Amniotic stem cell (primary cell): ENCODE measurements around the gene CDK8.
A peak's percentile ranks its signal among the peaks of the same experiment; 100 is the strongest.
"Not testable (repeated sequence)": the region's sequence is repeated elsewhere in the genome, so short reads cannot be mapped to it uniquely, and the experiment has no call there.

ENCODE experiments used
- DNase-seq: peaks from one replicate; lab custom pipeline; 2025; lab: John Stamatoyannopoulos, UW

CDK8 gene

GRCh38 chr13:26253262-26253786 lies 605 bp upstream of the CDK8 start:
- DNase-seq = no peak

GRCh38 chr13:26254583-26255111 lies 718 bp downstream of the CDK8 start:
- peak; percentile 11 for DNase-seq

DNA sequence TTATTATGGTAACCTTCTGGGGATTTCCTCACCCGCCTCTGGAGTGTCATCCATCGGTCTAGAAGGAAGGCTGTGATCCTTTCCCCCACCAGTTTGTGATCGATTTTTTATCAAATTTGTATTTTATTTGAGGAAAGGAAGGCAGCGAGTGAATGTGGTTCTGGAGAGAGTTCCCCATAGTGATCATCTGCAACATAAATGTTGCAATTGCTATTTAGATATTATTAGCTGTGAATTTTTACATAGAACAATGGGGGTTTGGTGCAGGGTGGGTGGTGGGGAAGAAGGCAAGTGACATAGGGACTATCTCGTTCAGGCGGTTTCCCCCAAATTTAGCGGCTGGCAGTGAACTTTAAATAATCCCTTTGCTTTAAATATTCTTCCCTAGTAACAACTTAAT lies 1.2 kb downstream of the CDK8 start:
- no peak for DNase-seq

DNA sequence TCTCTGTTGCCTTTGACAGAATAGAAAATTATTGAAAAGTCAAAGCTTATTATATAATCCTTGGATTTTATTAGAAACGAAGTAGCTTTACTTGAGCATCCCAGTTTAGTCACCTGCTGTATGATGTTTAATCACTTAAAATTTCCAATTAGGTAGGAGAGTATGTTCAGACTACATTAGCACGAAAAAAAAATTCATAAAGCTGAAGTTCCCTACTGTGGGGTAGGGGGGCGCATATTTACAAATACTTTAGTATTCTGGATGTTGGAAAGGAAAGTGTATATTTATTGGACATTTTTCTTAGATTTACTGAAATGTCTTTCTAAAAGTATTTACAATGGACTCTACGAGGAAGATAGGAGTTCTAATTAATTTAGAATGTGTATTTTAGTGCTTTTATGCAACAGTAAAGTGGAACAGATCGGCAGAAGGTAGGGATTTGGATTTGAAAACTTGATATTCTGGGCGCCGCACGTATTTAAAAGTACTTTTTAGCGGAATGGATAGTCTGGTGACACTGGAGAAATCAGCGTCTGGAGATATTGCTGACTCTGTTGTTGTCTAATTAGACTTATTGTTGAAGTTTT lies 1.9 kb downstream of the CDK8 start:
- no peak for DNase-seq

DNA sequence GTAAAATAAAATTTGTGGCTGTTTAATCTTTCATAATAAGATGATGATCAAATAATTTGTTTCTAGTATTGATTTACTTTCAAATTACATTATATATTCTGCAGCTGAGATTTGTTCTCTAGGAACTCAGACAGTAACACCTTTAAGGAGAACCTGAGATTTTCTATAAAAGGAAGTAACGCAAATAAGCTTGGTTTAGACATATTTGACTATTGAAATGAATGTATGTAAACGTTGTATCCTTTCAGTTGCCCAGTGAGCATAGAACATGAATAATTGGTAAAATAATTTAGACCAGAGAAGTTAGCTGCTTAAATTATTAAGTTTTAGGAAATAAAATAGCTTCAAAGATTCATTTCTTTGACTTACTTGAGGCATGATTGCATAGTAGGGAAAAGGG lies 3.1 kb downstream of the CDK8 start:
- no peak for DNase-seq

DNA sequence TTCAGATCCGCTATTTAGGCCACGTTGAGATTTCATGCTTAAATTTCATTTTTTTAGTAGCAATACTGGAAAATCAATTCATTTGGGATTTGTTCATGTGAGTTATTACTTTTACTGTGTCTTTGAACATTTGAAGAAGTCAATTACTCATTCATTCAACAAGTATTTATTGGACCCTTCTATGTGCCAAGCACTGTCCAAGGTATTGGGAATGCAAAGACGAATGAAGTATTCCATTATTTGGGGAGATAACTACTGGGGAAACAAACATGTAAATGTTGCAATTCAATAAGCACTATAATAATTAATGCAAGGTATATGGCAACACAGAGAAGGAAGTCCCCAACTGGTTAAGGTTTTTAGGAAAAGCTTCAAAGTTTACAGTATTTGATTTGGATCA lies 5.7 kb downstream of the CDK8 start:
- no peak for DNase-seq

GRCh38 chr13:26262156-26262555 lies 8.2 kb downstream of the CDK8 start:
- DNase-seq = no peak

DNA sequence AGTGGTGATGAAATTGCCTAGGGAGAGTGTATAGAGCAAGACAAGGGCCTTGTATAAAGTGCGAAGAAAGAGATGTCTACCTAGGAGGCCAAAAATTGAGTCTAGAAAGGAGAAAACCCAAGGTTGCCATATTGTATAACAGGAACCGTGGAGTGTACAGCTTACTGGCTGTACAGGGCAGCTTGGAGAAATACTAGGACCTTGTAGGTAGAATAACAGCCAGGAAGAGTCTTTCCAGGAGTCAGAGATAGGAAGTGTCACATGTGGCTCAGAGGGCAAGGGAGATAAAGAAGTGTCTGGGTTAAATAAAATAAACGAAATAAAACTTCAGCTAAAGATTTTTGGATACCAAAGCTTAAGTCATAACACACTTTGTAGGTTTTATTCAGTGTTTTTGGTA lies 12.4 kb downstream of the CDK8 start:
- no peak for DNase-seq

GRCh38 chr13:26270707-26271106 lies 16.8 kb downstream of the CDK8 start:
- no peak for DNase-seq

- DNase-seq = no peak
Measured at GRCh38 chr13:26272621-26273020, 18.7 kb downstream of the CDK8 start.

DNA sequence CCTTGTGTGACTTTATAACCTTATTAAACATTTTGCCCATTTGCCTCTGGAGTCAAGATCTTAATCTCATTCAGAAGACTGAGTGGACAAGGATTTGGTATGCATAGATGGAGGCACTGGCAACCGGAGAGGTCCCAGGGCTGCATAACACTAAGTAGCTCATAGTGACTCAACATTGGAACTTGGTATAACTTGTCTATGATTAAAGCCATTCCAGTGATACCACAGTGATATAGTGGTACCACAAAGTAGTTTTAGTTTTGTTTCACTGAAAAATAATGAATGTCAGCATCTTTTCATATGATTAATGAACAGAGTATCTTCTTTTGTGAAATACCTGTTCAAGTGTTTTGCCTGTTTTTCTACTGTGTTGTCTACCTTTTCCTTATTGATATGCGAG lies 26.4 kb downstream of the CDK8 start:
- DNase-seq = no peak

GRCh38 chr13:26280822-26281221 lies 26.9 kb downstream of the CDK8 start:
- no peak for DNase-seq

DNA sequence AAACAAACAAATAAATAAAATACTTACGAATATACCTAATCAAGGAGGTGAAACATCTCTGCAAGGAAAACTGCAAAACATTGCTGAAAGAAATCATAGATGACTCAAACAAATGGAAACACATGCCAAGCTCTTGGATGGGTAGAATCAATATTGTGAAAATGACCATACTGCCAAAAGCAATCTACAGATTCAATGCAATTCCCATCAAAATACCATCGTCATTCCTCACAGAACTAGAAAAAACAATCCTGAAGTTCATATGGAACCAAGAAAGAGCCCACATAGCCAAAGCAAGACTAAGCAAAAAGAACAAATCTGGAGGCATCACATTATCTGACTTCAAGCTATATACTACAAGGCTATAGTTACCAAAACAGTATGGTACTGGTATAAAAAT lies 32.0 kb downstream of the CDK8 start:
- not testable (repeated sequence) for DNase-seq

- DNase-seq = not testable (repeated sequence)
Measured at GRCh38 chr13:26288838-26289237, 34.9 kb downstream of the CDK8 start.

DNA sequence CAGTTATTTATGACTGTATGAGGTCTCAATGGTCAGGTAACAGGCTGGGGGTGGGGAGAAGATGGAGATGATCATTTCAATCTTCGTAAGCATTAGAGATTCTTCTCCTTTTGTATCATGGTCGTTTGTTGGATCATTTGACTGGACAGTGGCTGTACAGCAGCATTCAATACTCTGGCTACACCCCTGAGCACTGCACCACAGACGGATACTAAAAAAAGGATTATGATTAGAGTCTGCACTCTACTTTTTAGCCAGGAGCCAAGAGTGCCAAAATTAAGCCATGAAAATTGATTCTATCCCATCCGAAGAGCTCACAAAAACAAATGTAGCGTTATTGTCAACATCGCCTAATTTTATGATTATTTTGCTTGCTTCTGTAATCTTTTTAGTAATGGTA lies 41.9 kb downstream of the CDK8 start:
- DNase-seq = no peak

GRCh38 chr13:26299168-26299750 lies 45.3 kb downstream of the CDK8 start:
- no peak for DNase-seq

- no peak for DNase-seq
Measured at GRCh38 chr13:26300140-26300539, 46.2 kb downstream of the CDK8 start.

DNA sequence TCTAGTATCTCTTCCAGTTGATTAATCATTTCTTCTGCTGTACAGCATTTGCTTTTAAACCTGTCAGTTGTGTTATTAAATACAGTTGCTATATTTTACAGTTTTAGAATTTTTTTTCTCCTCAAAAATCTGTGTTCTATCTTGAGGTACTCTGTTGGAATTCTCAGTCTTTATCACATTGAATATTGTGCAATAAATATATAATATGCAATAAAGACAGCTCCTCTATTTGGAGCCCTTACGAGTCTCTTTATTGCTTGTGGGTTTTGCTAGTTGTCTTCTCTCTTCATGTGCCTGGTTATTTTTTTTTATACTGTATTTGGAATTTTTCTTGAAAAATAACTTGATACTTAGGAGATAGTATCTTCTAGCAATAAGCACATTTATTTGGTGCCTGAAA lies 51.7 kb downstream of the CDK8 start:
- DNase-seq = no peak

- no peak for DNase-seq
Measured at GRCh38 chr13:26307701-26308100, 53.8 kb downstream of the CDK8 start.

DNA sequence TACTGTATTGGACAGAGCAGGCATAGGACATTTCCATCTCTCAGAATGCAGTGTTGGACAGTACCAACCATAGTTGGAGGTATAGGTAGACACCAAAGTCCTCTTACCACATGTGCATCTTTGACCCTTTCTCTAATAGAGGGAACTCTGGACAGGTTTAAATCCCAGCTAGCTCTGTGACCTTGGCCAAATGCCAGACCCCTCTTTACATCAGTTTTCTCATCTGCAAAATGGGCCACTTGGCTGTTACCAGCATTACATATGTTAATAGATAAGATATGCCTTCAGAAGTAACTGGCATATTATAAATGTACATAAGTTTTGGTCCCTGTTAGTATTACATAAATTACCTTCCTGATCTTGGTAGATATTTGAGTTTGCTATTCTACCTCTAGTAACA lies 54.3 kb downstream of the CDK8 start:
- no peak for DNase-seq

DNA sequence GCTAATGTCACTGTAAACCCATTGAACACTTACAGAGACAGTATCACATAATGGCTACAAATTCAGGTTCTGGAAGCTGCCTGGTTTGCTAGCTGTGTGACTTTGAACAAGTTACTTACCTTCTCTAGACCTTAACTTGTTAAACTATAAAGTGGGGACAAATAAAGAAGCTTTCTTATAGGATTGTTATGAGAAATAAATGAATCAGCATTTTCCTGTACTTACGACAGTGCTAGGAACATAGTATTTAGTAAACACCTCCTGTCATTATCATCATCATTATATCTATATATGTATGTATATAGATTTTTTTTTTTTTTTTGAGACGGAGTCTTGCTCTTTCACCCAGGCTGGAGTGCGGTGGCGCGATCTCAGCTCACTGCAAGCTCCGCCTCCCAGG lies 54.9 kb downstream of the CDK8 start:
- DNase-seq = no peak

- no peak for DNase-seq
Measured at GRCh38 chr13:26310003-26310402, 56.1 kb downstream of the CDK8 start.

- DNase-seq = no peak
Measured at GRCh38 chr13:26310470-26310869, 56.5 kb downstream of the CDK8 start.

DNA sequence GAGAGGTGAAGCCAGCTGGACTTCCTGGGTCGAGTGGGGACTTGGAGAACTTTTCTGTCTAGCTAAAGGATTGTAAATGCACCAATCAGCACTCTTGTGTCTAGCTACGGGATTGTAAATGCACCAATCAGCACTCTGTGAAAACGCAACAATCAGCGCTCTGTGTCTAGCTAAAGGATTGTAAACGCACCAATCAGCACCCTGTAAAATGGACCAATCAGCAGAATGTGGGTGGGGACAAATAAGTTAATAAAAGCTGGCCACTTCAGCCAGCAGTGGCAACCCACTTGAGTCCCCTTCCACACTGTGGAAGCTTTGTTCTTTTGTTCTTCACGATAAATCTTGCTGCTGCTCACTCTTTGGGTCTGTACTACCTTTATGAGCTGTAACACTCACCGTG lies 58.1 kb downstream of the CDK8 start:
- DNase-seq = not testable (repeated sequence)
